HepG2 (cell line): ENCODE measurements around the gene PRSS21. TPM values are rescaled to one million over a fixed set of nuclear protein-coding genes. Genes with fewer than 3 reads are reported as not detected.

Source experiments
- ATAC-seq: fragments of 200-7000 bp; cut with Tn5 transposase; 3 replicates; pipeline ENCODE4 v1.9.1; 2020; ENCODE audit warnings: mild to moderate bottlenecking, moderate library complexity
- BruUV-seq: library from RNA; stranded (reverse); fragments of 400-500 nt; replicated peaks from 2 replicates; lab custom pipeline; 2021; lab: Mats Ljungman, UMichigan
- CTCF ChIA-PET: fragments of 300-600 bp; formaldehyde crosslinking; extraction: SDS; loops from one replicate; lab custom pipeline; 2021; ENCODE audit warnings: low total read pairs, inconsistent platforms, low intra/inter-chr PET ratio; lab: Yijun Ruan, JAX
- POLR2A ChIA-PET: fragments of 350-600 bp; sonication (Branson Sonifier 250); formaldehyde crosslinking; loops from one replicate; lab custom pipeline; 2020; ENCODE audit warnings: antibody characterized with exemption, inconsistent platforms; lab: Yijun Ruan, JAX
- DNase-seq: peaks from one replicate; pipeline ENCODE4 v3.0.0-alpha.2; 2015; ENCODE audit warnings: low spot score
- FAIRE-seq: peaks from 3 replicates; lab custom pipeline; 2011; peaks lifted over from hg19 to GRCh38; lab: Jason Lieb, UNC
- H2AFZ ChIP-seq: one replicate; pipeline ENCODE4 v1.6.1; 2011; ENCODE audit warnings: low read length, inconsistent platforms
- H3K27ac ChIP-seq: fragments of 300-600 bp; 3 replicates; pipeline ENCODE4 v1.8.0; 2011; ENCODE audit warnings: mixed run types, mild to moderate bottlenecking, mixed read lengths, low read length, inconsistent platforms; ENCODE audit not compliant: insufficient read depth; ENCODE audit errors: extremely low read length
- H3K27me3 ChIP-seq, 2 experiments: fragments of 200-600 bp in 1 of 2; 2 replicates in 1 of 2; 3 replicates in 1 of 2; pipeline versions ENCODE4 v1.6.0 to v1.8.0; 2011; ENCODE audit warnings: low read length in 2 of 2, mild to moderate bottlenecking in 2 of 2, moderate library complexity in 2 of 2, inconsistent platforms in 1 of 2; ENCODE audit not compliant: insufficient read depth in 2 of 2, control insufficient read depth in 1 of 2
- H3K36me3 ChIP-seq, 2 experiments: fragments of 200-600 bp in 1 of 2; replicated peaks in 1 of 2; 2 replicates in 1 of 2; 3 replicates in 1 of 2; pipeline versions ENCODE4 v1.5.1 to v1.8.0; 2011; ENCODE audit warnings: low read length in 2 of 2, inconsistent platforms in 1 of 2; ENCODE audit not compliant: insufficient read depth in 2 of 2, control insufficient read depth in 1 of 2
- H3K4me1 ChIP-seq: 2 replicates; pipeline ENCODE4 v1.5.1; 2012; ENCODE audit warnings: low read length, inconsistent platforms; ENCODE audit not compliant: insufficient read depth
- H3K4me2 ChIP-seq: 2 replicates; pipeline ENCODE4 v1.6.0; 2011; ENCODE audit warnings: low read depth, low read length, inconsistent platforms
- H3K4me3 ChIP-seq, 3 experiments: fragments of 200-600 bp in 1 of 3; sonication (generic), shearing (Covaris generic) in 1 of 3; replicated peaks in 1 of 3; 2 replicates each; pipeline ENCODE4 v1.5.1; 2011 to 2016; ENCODE audit warnings: low read length in 3 of 3, inconsistent platforms in 2 of 3, low read depth in 2 of 3, mild to moderate bottlenecking in 2 of 3, control low read depth in 1 of 3, mixed read lengths in 1 of 3; ENCODE audit not compliant: insufficient read depth in 1 of 3
- H3K79me2 ChIP-seq: one replicate; pipeline ENCODE4 v1.6.1; 2011; ENCODE audit warnings: low read length, inconsistent platforms; ENCODE audit not compliant: insufficient read depth
- H3K9ac ChIP-seq: 2 replicates; pipeline ENCODE4 v1.6.0; 2011; ENCODE audit warnings: mild to moderate bottlenecking, low read depth, low read length, inconsistent platforms; ENCODE audit not compliant: insufficient read depth
- H3K9me3 ChIP-seq: 2 replicates; pipeline ENCODE4 v1.5.1; 2012; ENCODE audit warnings: mild to moderate bottlenecking, low read length
- H4K20me1 ChIP-seq: 2 replicates; pipeline ENCODE4 v1.6.0; 2011; ENCODE audit warnings: inconsistent platforms, mild to moderate bottlenecking, low read length, moderate library complexity; ENCODE audit not compliant: insufficient read depth
- HNF1A ChIP-seq, 2 experiments: sonication (generic) in 1 of 2; formaldehyde crosslinking in 1 of 2; IDR thresholded peaks; 2 replicates each; pipeline versions ENCODE4 v1.4.0 to v1.6.1; 2016 to 2020; ENCODE audit warnings: borderline replicate concordance in 1 of 2, low read depth in 1 of 2, mild to moderate bottlenecking in 1 of 2, missing genetic modification reagents in 1 of 2
- MAFG ChIP-seq: sonication (generic); formaldehyde crosslinking; IDR thresholded peaks from 2 replicates; pipeline ENCODE4 v1.5.1; 2020; ENCODE audit warnings: mild to moderate bottlenecking, missing genetic modification reagents
- RBFOX2 ChIP-seq: fragments of 200-400 bp; formaldehyde crosslinking; IDR thresholded peaks from 2 replicates; pipeline ENCODE4 v1.6.1; 2017; ENCODE audit warnings: low read depth, mild to moderate bottlenecking, low read length
- SAFB2 ChIP-seq: sonication (generic); formaldehyde crosslinking; IDR thresholded peaks from 2 replicates; pipeline ENCODE4 v1.5.1; 2020; ENCODE audit warnings: missing genetic modification reagents, low read depth, mild to moderate bottlenecking, borderline replicate concordance
- TOE1 ChIP-seq: sonication (generic); formaldehyde crosslinking; IDR thresholded peaks from 2 replicates; pipeline ENCODE4 v1.4.0; 2020; ENCODE audit warnings: mild to moderate bottlenecking, missing genetic modification reagents
- ZBTB42 ChIP-seq: sonication (generic); formaldehyde crosslinking; IDR thresholded peaks from 2 replicates; pipeline ENCODE4 v1.5.0; 2020; ENCODE audit warnings: mild to moderate bottlenecking, missing genetic modification reagents
- ZMYM3 ChIP-seq: sonication (generic); formaldehyde crosslinking; IDR thresholded peaks from 2 replicates; pipeline ENCODE4 v1.5.1; 2020; ENCODE audit warnings: mild to moderate bottlenecking, missing genetic modification reagents
- ZNF264 ChIP-seq: sonication (generic); formaldehyde crosslinking; IDR thresholded peaks from 2 replicates; pipeline ENCODE4 v1.4.0; 2020; ENCODE audit warnings: missing genetic modification reagents
- ZNF326 ChIP-seq: sonication (generic); formaldehyde crosslinking; IDR thresholded peaks from 2 replicates; pipeline ENCODE4 v1.4.0; 2020; ENCODE audit warnings: missing genetic modification reagents, borderline replicate concordance
- ZNF451 ChIP-seq: sonication (generic); formaldehyde crosslinking; IDR thresholded peaks from 2 replicates; pipeline ENCODE4 v1.5.0; 2020; ENCODE audit warnings: mild to moderate bottlenecking, missing genetic modification reagents
- ZNF605 ChIP-seq: sonication (generic); formaldehyde crosslinking; IDR thresholded peaks from 2 replicates; pipeline ENCODE4 v1.8.0; 2022; ENCODE audit warnings: mild to moderate bottlenecking, missing genetic modification reagents
- ZNF781 ChIP-seq: sonication (generic); formaldehyde crosslinking; IDR thresholded peaks from 2 replicates; pipeline ENCODE4 v1.5.1; 2020; ENCODE audit warnings: borderline replicate concordance, mild to moderate bottlenecking, missing genetic modification reagents; ENCODE audit errors: not compliant biosample characterization
- ZNF784 ChIP-seq: sonication (generic); formaldehyde crosslinking; IDR thresholded peaks from 2 replicates; pipeline ENCODE4 v1.5.1; 2020; ENCODE audit warnings: missing genetic modification reagents, mild to moderate bottlenecking, borderline replicate concordance
- ZSCAN30 ChIP-seq: sonication (generic); formaldehyde crosslinking; IDR thresholded peaks from 2 replicates; pipeline ENCODE4 v1.5.0; 2020; ENCODE audit warnings: mild to moderate bottlenecking, missing genetic modification reagents
- WGBS: methylation state at CpG from one replicate; pipeline ENCODE4 v1.1.6; 2017; ENCODE audit warnings: low lambda C conversion rate; 5-methylcytosine and 5-hydroxymethylcytosine counted together
- in situ Hi-C: cut with HindIII; loops from 2 replicates; pipeline ENCODE4 v1.10.0; 2017; ENCODE audit warnings: low pct_unique_long_range_greater_than_20kb; ENCODE audit not compliant: extremely low pct_ligation_motif_present
- intact Hi-C: fragments of 100-400 bp; cut with micrococcal nuclease; formaldehyde crosslinking; loops from one replicate; pipeline ENCODE4 v1.10.0; 2022; ENCODE audit not compliant: unreplicated experiment
- polyA plus RNA-seq, 8 experiments: library from polyadenylated mRNA; depleted of rRNA in 3 of 8; stranded (reverse) in 7 of 8; unstranded in 1 of 8; fragments of >200 nt; fragmentation: Illumina TruSeq in 4 of 8; extraction: Trizol in 4 of 8; gene quantifications; 2 replicates each; pipeline versions ENCODE4 v1.2.1 to v1.2.3, GENCODE V29; 2011 to 2016; ENCODE audit warnings: low read depth in 4 of 8, missing spikeins in 1 of 8, mixed read lengths in 1 of 8; ENCODE audit not compliant: insufficient read depth in 1 of 8
- total RNA-seq, 5 experiments: library from RNA; depleted of rRNA; stranded (reverse); fragments of >200 nt; fragmentation: Illumina TruSeq; extraction: Trizol; gene quantifications; 2 replicates each; pipeline ENCODE4 v1.2.3, GENCODE V29; 2016; ENCODE audit warnings: low read depth in 1 of 5
- TF ChIP-seq, protein P1 (sequence below): sonication (generic); formaldehyde crosslinking; IDR thresholded peaks from 2 replicates; pipeline ENCODE4 v1.4.0; 2020; ENCODE audit warnings: missing genetic modification reagents
- TF ChIP-seq, protein P2 (sequence below): fragments of 450-650 bp; IDR thresholded peaks from 2 replicates; pipeline ENCODE4 v1.6.1; 2016

PRSS21 gene
- total and polyA plus RNA-seq, 2 of the 13 experiments (the other 11 are each of a cell fraction or from before 2014, with no cell fraction given): not detected

GRCh38 chr16:2859686-2860265 lies 42.7 kb downstream of the PRSS21 start:
- ChIA-PET CTCF (no interaction called here), POLR2A (no interaction called here)
- Histone ChIP-seq H3K79me2 (no peaks in the 10 kb centered on the region), H3K4me3 (no peak overlapping the region), H3K9ac (no peak overlapping the region), H3K27ac (no peak overlapping the region), H3K36me3 (no peaks in the 10 kb centered on the region), H3K4me2 (no peak overlapping the region), H2AFZ (no peak overlapping the region), H3K9me3 (peaks cover 7% of the 10 kb centered on the region; the same call in 1 of the 2 replicates), H3K4me1 (peaks cover 16% of the 10 kb centered on the region), H3K27me3 (peaks cover 0 to 2% of the 10 kb centered on the region in 2 experiments; a peak in 2 of 5 replicates), H4K20me1 (no peaks in the 10 kb centered on the region)
- BruUV-seq: no TSS peak
- ATAC-seq: no peak
- no peak for DNase-seq
- intact Hi-C loops (no loop called here), in situ Hi-C loops (no loop called here)
- WGBS: 34% methylated on average over 5 of the region's 10 CpGs
- FAIRE-seq: no peak
- TF ChIP-seq SAFB2 (CRISPR knock-in tag): no peak
- TF ChIP-seq, protein P1, sequence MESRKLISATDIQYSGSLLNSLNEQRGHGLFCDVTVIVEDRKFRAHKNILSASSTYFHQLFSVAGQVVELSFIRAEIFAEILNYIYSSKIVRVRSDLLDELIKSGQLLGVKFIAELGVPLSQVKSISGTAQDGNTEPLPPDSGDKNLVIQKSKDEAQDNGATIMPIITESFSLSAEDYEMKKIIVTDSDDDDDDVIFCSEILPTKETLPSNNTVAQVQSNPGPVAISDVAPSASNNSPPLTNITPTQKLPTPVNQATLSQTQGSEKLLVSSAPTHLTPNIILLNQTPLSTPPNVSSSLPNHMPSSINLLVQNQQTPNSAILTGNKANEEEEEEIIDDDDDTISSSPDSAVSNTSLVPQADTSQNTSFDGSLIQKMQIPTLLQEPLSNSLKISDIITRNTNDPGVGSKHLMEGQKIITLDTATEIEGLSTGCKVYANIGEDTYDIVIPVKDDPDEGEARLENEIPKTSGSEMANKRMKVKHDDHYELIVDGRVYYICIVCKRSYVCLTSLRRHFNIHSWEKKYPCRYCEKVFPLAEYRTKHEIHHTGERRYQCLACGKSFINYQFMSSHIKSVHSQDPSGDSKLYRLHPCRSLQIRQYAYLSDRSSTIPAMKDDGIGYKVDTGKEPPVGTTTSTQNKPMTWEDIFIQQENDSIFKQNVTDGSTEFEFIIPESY: no peak
- no peak for TF ChIP-seq ZNF326
- TF ChIP-seq ZSCAN30 (CRISPR knock-in tag): no peak
- no peak for TF ChIP-seq MAFG
- no peak for TF ChIP-seq ZNF784 (CRISPR knock-in tag)
- TF ChIP-seq RBFOX2: no peak
- TF ChIP-seq, protein P2, sequence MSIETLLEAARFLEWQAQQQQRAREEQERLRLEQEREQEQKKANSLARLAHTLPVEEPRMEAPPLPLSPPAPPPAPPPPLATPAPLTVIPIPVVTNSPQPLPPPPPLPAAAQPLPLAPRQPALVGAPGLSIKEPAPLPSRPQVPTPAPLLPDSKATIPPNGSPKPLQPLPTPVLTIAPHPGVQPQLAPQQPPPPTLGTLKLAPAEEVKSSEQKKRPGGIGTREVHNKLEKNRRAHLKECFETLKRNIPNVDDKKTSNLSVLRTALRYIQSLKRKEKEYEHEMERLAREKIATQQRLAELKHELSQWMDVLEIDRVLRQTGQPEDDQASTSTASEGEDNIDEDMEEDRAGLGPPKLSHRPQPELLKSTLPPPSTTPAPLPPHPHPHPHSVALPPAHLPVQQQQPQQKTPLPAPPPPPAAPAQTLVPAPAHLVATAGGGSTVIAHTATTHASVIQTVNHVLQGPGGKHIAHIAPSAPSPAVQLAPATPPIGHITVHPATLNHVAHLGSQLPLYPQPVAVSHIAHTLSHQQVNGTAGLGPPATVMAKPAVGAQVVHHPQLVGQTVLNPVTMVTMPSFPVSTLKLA: no peak
- no peak for TF ChIP-seq ZNF605 (CRISPR knock-in tag)
- no peak for TF ChIP-seq ZNF451 (CRISPR knock-in tag)
- TF ChIP-seq HNF1A (IDR thresholded peaks at IDR 0.05; ENCODE audit: low read depth): no peak
- TF ChIP-seq HNF1A (CRISPR knock-in tag; IDR thresholded peaks at IDR 0.05; ENCODE audit: borderline replicate concordance): no peak
- TF ChIP-seq TOE1 (CRISPR knock-in tag): no peak
- TF ChIP-seq ZMYM3: no peak
- no peak for TF ChIP-seq ZNF264
- TF ChIP-seq ZNF781 (CRISPR knock-in tag): no peak
- no peak for TF ChIP-seq ZBTB42 (CRISPR knock-in tag)
